Activated naive CD8-positive, alpha-beta T cell treated with anti-CD3 and anti-CD28 coated beads, Interleukin-2, amount 10 ng/mL, durations not matched to agents 7 days and 5 days (primary cell): ENCODE results near the gene COASY. TPM values are rescaled to one million over a fixed set of nuclear protein-coding genes. Genes with fewer than 3 reads are reported as not detected.
"Not testable (repeated sequence)": the region's sequence is repeated elsewhere in the genome, so short reads cannot be mapped to it uniquely, and the experiment has no call there.

Experiments
- ATAC-seq: fragments of 150-1000 bp; cut with Tn5 transposase; one replicate; pipeline ENCODE4 v1.10.0; 2021; ENCODE audit warnings: low read depth, moderate library complexity
- POLR2A ChIA-PET: fragments of 350-600 bp; sonication (Branson Sonifier 250); formaldehyde crosslinking; loops from one replicate; lab custom pipeline; 2021; ENCODE audit warnings: antibody characterized with exemption; lab: Charles Lee
- DNase-seq: peaks from one replicate; pipeline ENCODE4 v3.0.0; 2021
- H3K27ac Mint-ChIP-seq: one replicate; pipeline ENCODE4 v1.8.0; 2022; ENCODE audit warnings: mild to moderate bottlenecking, mixed read lengths
- H3K27me3 Mint-ChIP-seq: one replicate; pipeline ENCODE4 v1.8.0; 2022; ENCODE audit warnings: mild to moderate bottlenecking, moderate library complexity, mixed read lengths
- H3K36me3 Mint-ChIP-seq: one replicate; pipeline ENCODE4 v1.8.0; 2021; ENCODE audit warnings: mild to moderate bottlenecking, mixed read lengths
- H3K4me1 Mint-ChIP-seq: one replicate; pipeline ENCODE4 v1.8.0; 2021; ENCODE audit warnings: mixed read lengths
- H3K4me3 Mint-ChIP-seq: one replicate; pipeline ENCODE4 v1.8.0; 2022; ENCODE audit warnings: mild to moderate bottlenecking, moderate library complexity, mixed read lengths
- H3K9me3 Mint-ChIP-seq: one replicate; pipeline ENCODE4 v1.8.0; 2021; ENCODE audit warnings: mixed read lengths
- microRNA-seq: library from miRNA; unstranded; fragments of <30 nt; microRNA quantifications from one replicate; pipeline ENCODE4 v1.2.0, GENCODE V29; 2022
- total RNA-seq, 2 experiments: library from RNA; stranded (reverse); gene quantifications; one replicate each; pipeline ENCODE4 v1.2.3, GENCODE V29; 2021

The COASY gene
- total RNA-seq, 2 experiments from 2014 or later = 83.3 to 98.1 TPM

GRCh38 chr17:42596386-42596785 is 34.4 kb downstream of the COASY start:
- no peak for ATAC-seq
- POLR2A ChIA-PET = no interaction called here
- Mint-ChIP-seq H3K27ac (no peak overlapping the region), H3K27me3 (no peaks in the 10 kb centered on the region), H3K36me3 (peaks cover 12% of the 10 kb centered on the region), H3K4me1 (peaks cover 11% of the 10 kb centered on the region), H3K4me3 (no peak overlapping the region), H3K9me3 (no peaks in the 10 kb centered on the region)
- DNase-seq = no peak

- H3K27ac Mint-ChIP-seq = no peak overlapping the region
- POLR2A ChIA-PET = interaction anchor here (1.4 kb wide), 1 partner anchor 11 kb away, joined by 5 read pairs; the partner anchor contains the start of genes RETREG3 and TUBG1
- ATAC-seq (no peak), DNase-seq (no peak)
- no peak overlapping the region for H3K4me3 Mint-ChIP-seq
- no peaks in the 10 kb centered on the region for H3K27me3 Mint-ChIP-seq
- peaks cover 11% of the 10 kb centered on the region for H3K36me3 Mint-ChIP-seq
- H3K9me3 Mint-ChIP-seq = no peaks in the 10 kb centered on the region
- peaks cover 8% of the 10 kb centered on the region for H3K4me1 Mint-ChIP-seq
Observed at GRCh38 chr17:42598905-42599304, 37.0 kb downstream of the COASY start.

- Mint-ChIP-seq H3K27me3 (no peaks in the 10 kb centered on the region), H3K4me1 (peaks cover 30% of the 10 kb centered on the region), H3K4me3 (no peak overlapping the region), H3K36me3 (peaks cover 15% of the 10 kb centered on the region), H3K9me3 (no peaks in the 10 kb centered on the region), H3K27ac (no peak overlapping the region)
- DNase-seq = no peak
- no peak for ATAC-seq
- POLR2A ChIA-PET = no interaction called here
Observed at GRCh38 chr17:42603318-42603717, 41.4 kb downstream of the COASY start.

DNA sequence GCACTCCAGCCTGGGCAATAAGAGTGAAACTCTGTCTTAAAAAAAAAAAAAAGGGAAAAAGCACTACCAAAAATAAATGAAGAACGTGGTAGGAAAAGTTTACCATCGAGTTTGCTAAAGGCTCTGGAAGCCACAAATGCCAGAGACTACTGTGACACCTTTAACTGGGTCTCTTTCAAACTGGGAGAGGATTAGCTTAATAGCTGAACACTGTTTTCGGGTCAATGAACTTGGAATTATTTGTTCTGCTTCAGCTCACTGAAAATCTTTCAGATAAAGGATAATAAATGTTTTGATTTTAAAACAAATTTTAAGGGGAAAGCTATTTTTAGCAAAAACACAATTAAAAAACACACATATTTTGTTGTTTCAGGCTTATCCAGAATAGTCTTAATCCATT is 45.8 kb downstream of the COASY start:
- Mint-ChIP-seq H3K4me1 (peaks cover 34% of the 10 kb centered on the region), H3K27me3 (no peaks in the 10 kb centered on the region), H3K36me3 (peaks cover 18% of the 10 kb centered on the region), H3K4me3 (peak overlapping the region; percentile 98), H3K27ac (no peak overlapping the region), H3K9me3 (no peaks in the 10 kb centered on the region)
- DNase-seq = no peak
- POLR2A ChIA-PET = interaction anchor here (0.7 to 3.1 kb wide), 11 partner anchors 11 to 708 kb away, joined by 3 to 40 read pairs (median 7); partner anchors contain the start of genes CCR10, PLEKHH3, PSMC3IP and VPS25
- no peak for ATAC-seq

DNA sequence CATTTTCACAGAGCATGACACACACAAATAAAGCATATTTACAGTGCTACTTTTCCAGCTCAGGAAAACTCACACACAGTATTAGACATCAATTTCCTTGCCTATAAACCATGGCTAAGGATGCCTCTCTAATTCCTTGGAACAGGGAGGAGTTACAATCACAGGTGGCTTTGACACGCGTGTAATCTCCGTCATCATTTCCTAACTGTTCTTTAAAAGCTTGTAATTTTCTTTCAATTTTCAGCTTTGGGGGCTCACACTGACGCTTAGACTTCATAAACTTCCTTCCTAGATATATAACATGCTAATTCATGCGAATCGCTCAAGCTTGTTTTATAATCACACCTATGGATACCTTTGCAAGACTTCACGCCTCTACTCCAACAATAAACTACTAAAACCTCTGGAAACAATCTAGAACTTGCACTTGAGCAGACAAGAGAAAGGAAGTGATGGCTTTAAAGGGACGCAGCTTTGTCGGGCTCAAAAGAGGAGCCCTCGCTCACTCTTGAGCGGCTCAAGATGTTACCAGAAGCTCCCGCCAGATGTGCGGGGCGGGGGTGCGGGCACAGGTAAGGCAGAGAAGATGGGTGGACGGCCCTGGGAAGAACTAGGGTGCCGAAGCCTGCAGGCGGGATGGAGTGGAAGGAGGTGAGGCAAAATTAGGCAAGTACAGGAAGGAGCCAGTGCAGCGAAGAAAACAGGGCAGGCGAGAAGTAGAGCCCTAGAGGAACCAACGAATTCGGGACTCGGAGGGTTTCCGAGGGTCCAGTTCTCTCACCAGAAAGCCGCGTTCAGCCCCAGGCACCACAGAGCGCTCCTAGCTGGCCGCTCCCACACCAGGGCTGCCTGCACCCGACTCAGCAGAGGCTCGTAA is 46.6 kb downstream of the COASY start:
- ATAC-seq (peak; percentile 54), DNase-seq (no peak)
- H3K4me3 Mint-ChIP-seq = peak overlapping the region; percentile 98
- POLR2A ChIA-PET = interaction anchor here (0.6 to 3.1 kb wide), 24 partner anchors 8 to 752 kb away, joined by 3 to 40 read pairs (median 4); partner anchors contain the start of genes BECN1, CCR10, PLEKHH3 and PSMC3IP
- peaks cover 14% of the 10 kb centered on the region for H3K36me3 Mint-ChIP-seq
- no peaks in the 10 kb centered on the region for H3K9me3 Mint-ChIP-seq
- H3K4me1 Mint-ChIP-seq = peaks cover 32% of the 10 kb centered on the region
- no peaks in the 10 kb centered on the region for H3K27me3 Mint-ChIP-seq
- peak overlapping the region; percentile 94 for H3K27ac Mint-ChIP-seq

GRCh38 chr17:42609182-42609813 is 47.4 kb downstream of the COASY start, which contains the start of the genes RETREG3 and TUBG1:
RETREG3 (minus strand) TSS chr17:42609374; CDS start chr17:42609324, 50 bp downstream.
TUBG1 (plus strand) TSS chr17:42609683; CDS start chr17:42609738, 55 bp downstream.
- DNase-seq (peak; percentile 99), ATAC-seq (peak; percentile 93)
- Mint-ChIP-seq H3K27me3 (no peaks in the 10 kb centered on the region), H3K9me3 (no peaks in the 10 kb centered on the region), H3K36me3 (peaks cover 18% of the 10 kb centered on the region), H3K4me3 (peak within 1 kb of the TSS; percentile 98), H3K27ac (peak within 1 kb of the TSS; percentile 94), H3K4me1 (peaks cover 34% of the 10 kb centered on the region)
- POLR2A ChIA-PET = interaction anchor here (0.7 to 3.1 kb wide), 19 partner anchors 9 to 751 kb away, joined by 3 to 40 read pairs (median 4); partner anchors contain the start of genes BECN1, CCR10, PLEKHH3 and PSMC3IP

DNA sequence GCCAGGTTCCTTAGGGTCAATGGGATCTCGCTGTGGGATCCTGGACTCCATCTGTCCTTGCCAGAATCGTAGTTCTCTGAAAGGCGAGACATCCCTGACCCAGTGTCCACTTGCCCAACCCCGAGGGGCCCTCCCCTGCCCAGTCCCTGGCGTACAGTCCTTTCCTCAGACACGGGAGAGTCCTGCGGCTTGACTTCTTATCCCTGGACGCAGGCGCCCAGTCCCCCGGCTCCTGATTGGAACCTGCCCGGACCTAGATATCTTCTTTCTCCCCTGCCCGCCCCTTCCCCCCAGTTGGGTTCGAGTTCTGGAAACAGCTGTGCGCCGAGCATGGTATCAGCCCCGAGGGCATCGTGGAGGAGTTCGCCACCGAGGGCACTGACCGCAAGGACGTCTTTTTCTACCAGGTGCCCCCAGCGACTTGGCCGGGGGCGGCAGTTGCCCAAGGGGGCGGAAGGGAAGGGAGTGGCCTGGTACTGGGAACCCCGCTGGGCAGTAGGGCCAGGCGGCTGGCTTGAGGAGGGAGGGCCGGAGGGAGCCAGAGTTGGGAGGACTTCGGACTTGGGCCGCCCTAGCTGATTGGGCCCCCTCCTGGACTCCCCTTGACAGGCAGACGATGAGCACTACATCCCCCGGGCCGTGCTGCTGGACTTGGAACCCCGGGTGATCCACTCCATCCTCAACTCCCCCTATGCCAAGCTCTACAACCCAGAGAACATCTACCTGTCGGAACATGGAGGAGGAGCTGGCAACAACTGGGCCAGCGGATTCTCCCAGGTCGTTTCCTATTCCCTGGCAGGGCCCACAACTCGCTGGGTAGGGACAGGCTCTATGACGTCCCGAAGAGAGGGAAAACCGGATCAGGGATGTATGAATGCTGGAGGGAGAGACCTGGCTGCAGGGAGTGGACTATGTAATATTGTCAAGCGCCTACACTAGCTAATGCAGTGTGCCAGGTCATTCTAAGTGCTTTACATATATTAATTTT is 48.2 kb downstream of the COASY start:
- POLR2A ChIA-PET = interaction anchor here (0.7 to 3.1 kb wide), 17 partner anchors 9 to 751 kb away, joined by 3 to 40 read pairs (median 5); partner anchors contain the start of genes BECN1, CCR10, PLEKHH3 and PSMC3IP
- H3K36me3 Mint-ChIP-seq = peaks cover 15% of the 10 kb centered on the region
- not testable (repeated sequence) for H3K27me3 Mint-ChIP-seq, ATAC-seq, H3K9me3 Mint-ChIP-seq, DNase-seq
- H3K4me3 Mint-ChIP-seq = peak overlapping the region; percentile 98
- H3K27ac Mint-ChIP-seq = peak overlapping the region; percentile 94
- H3K4me1 Mint-ChIP-seq = peaks cover 30% of the 10 kb centered on the region

- POLR2A ChIA-PET = no interaction called here
- Mint-ChIP-seq H3K4me1 (peaks cover 16% of the 10 kb centered on the region), H3K36me3 (peaks cover 22% of the 10 kb centered on the region), H3K4me3 (no peak overlapping the region), H3K27me3 (no peaks in the 10 kb centered on the region), H3K9me3 (no peaks in the 10 kb centered on the region), H3K27ac (peak overlapping the region; percentile 25)
- ATAC-seq = no peak
- DNase-seq = no peak
Observed at GRCh38 chr17:42612013-42612412, 50.1 kb downstream of the COASY start.

GRCh38 chr17:42613699-42614295 is 51.8 kb downstream of the COASY start:
- peaks cover 21% of the 10 kb centered on the region for H3K36me3 Mint-ChIP-seq
- H3K9me3 Mint-ChIP-seq = no peaks in the 10 kb centered on the region
- H3K4me1 Mint-ChIP-seq = peaks cover 14% of the 10 kb centered on the region
- H3K27me3 Mint-ChIP-seq = no peaks in the 10 kb centered on the region
- ATAC-seq (no peak), DNase-seq (no peak)
- POLR2A ChIA-PET = no interaction called here
- H3K4me3 Mint-ChIP-seq = no peak overlapping the region
- H3K27ac Mint-ChIP-seq = no peak overlapping the region

Small RNA genes lying within 50 kb of the gene (microRNA-seq; reads per million reads assigned to microRNA genes)
- not detected for gene MIR5010

Other genes starting within 250 kb of the COASY start
- gene STAT3, start 173.7 kb upstream of the COASY start, total RNA-seq = 100 to 1,000 TPM; 128 to 131 TPM
- 1 to 10 TPM; 5.1 to 5.3 TPM for gene CAVIN1, start 138.9 kb upstream of the COASY start, total RNA-seq
- 1 to 10 TPM; 8.1 TPM for gene ATP6V0A1, start 103.3 kb upstream of the COASY start, total RNA-seq
- gene NAGLU, start 25.9 kb upstream of the COASY start, total RNA-seq = 10 to 100 TPM; 22.9 to 23.9 TPM
- gene HSD17B1, start 9.2 kb upstream of the COASY start, total RNA-seq = 1 to 10 TPM; 1.2 TPM
- gene MLX, start 5.0 kb downstream of the COASY start, total RNA-seq = 10 to 100 TPM; 62.9 to 64.9 TPM
- 10 to 100 TPM; 15.9 to 16.9 TPM for gene PSMC3IP, start 15.6 kb downstream of the COASY start, total RNA-seq
- 10 to 100 TPM; 82.2 to 82.3 TPM for gene RETREG3, start 47.2 kb downstream of the COASY start, total RNA-seq
- gene TUBG1, start 47.5 kb downstream of the COASY start, total RNA-seq = 10 to 100 TPM; 55.6 to 57.6 TPM
- 10 to 100 TPM; 17.0 to 19.2 TPM for gene TUBG2, start 97.1 kb downstream of the COASY start, total RNA-seq
- gene PLEKHH3, start 114.8 kb downstream of the COASY start, total RNA-seq = 1 to 10 TPM in 1 of 2 experiments, under 1 TPM in 1; 0.94 to 1.8 TPM
- gene CCR10, start 119.7 kb downstream of the COASY start, total RNA-seq = under 1 TPM; 0.33 to 0.57 TPM
- gene CNTNAP1, start 120.4 kb downstream of the COASY start, total RNA-seq = 1 to 10 TPM; 3.6 to 4.6 TPM
- gene EZH1, start 182.9 kb downstream of the COASY start, total RNA-seq = 10 to 100 TPM; 83.1 to 98.4 TPM
- gene RAMP2, start 199.1 kb downstream of the COASY start, total RNA-seq = not detected
- gene VPS25, start 211.3 kb downstream of the COASY start, total RNA-seq = 10 to 100 TPM; 61.0 to 63.5 TPM
- gene WNK4, start 218.5 kb downstream of the COASY start, total RNA-seq = under 1 TPM; 0.43 to 0.78 TPM
- gene COA3, start 236.6 kb downstream of the COASY start, total RNA-seq = 10 to 100 TPM; 37.0 to 38.5 TPM
- under 1 TPM in 1 of 2 experiments, not detected in 1; 0.45 TPM for gene CNTD1, start 236.7 kb downstream of the COASY start, total RNA-seq